Dermis microvascular lymphatic vessel endothelial cell (primary cell): ENCODE results near the gene RENBP. TPM values are rescaled to one million over a fixed set of nuclear protein-coding genes. Genes with fewer than 3 reads are reported as not detected.

ENCODE experiments used
- DNase-seq, 2 donors: peaks; one replicate each; pipeline versions ENCODE4 v3.0.0 to v3.0.0-alpha.2; 2010; ENCODE audit warnings: low read depth in 2 of 2
- total RNA-seq: library from RNA; depleted of rRNA; stranded (reverse); fragments of >200 nt; gene quantifications from 2 replicates; pipeline ENCODE4 v1.2.1, GENCODE V29; 2014

The RENBP gene
- total RNA-seq, 1 donor from 2014 or later = 10.1 TPM

- peak; percentile 69 to 89 for DNase-seq
Measured at GRCh38 chrX:153971124-153971449, 26.6 kb upstream of the RENBP start.

DNA sequence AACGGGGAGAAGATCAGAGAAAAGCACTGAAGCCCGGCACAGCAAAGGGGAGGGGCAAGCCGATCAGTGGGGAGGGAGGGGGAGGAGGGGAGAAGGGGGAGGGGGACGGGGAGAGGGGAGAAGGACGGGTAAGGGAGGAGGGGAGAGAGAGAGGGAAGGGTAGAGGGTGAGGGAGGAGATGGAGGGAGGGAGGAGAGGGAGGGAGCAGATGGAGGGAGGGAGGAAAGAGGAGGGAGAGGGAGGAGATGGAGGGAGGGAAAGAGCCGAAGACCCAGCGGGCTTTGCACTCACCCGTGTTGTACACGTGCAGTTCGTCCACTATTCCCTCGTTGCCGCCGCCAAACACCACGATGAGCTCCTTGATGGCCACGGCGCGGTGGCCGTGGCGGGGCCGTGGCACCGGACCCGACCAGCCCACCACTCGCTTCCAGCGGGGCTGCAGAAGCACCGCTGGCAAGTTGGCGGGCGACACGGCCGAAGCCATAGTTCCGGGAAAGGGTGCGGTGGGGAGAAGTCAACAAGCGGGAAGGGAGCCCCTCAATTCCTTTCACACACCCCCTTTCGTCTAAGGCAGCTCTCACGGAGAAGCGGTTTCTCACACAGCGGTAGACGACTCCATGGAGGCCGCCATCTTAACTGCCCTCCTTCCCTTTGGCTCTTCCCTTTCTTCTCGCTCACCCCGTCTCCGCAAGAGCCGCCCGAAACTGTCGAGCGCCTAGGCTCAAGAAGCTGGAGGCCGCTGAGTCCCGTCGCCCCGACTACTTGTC lies 26.1 kb upstream of the RENBP start:
- peak in 1 of 2 donors; percentile 46 for DNase-seq

DNA sequence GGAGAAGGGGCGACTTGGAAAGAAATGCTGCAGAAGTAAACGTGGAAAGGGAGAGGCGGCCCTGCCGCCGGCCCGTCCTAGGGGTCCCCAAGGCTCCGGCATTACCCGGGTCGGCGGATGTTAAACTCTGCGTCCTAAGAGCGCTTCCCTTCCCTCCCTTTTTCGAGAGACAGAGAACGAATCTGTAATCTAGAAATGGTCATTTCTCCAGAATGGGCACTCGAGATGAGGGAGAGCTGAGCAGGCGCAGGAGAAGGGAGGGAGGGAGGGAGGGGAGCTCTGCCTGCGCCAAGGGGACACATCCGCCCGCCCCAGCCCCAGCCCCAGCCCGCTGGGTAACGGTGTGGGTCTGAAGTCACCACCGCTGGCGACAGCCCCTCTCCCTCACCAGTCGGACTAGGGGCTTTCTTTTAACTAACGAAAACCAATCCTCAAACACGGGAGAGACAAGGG lies 25.5 kb upstream of the RENBP start:
- DNase-seq = no peak

GRCh38 chrX:153969125-153969903 lies 24.9 kb upstream of the RENBP start:
- no peak for DNase-seq

DNA sequence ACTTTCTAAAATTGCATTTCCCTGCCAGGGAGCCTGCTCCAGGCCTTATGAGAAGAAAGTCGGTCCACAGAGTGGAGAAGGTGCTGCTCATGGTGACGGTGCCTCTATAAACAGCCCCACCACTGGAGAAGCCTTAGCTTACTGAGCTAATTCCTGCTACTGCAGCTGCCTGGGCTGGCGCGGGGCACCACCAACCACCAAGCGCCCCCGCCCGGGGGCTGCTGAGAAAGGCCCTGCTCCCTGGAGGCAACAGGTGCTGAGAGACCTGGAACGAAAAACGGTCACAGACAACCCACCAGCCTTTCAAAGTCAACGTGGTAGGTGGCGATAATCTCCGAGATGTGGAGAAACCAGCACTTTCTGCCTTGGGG lies 24.3 kb upstream of the RENBP start:
- no peak for DNase-seq

GRCh38 chrX:153968255-153968654 lies 23.8 kb upstream of the RENBP start:
- no peak for DNase-seq

GRCh38 chrX:153967536-153968224 lies 23.2 kb upstream of the RENBP start:
- peak in 1 of 2 donors; percentile 52 for DNase-seq

- DNase-seq = no peak
Measured at GRCh38 chrX:153966841-153967535, 22.5 kb upstream of the RENBP start.

- no peak for DNase-seq
Measured at GRCh38 chrX:153966283-153966688, 21.8 kb upstream of the RENBP start.

- DNase-seq = no peak
Measured at GRCh38 chrX:153965406-153965805, 21.0 kb upstream of the RENBP start.

GRCh38 chrX:153964105-153964504 lies 19.7 kb upstream of the RENBP start:
- no peak for DNase-seq

- no peak for DNase-seq
Measured at GRCh38 chrX:153963546-153963945, 19.1 kb upstream of the RENBP start.

DNA sequence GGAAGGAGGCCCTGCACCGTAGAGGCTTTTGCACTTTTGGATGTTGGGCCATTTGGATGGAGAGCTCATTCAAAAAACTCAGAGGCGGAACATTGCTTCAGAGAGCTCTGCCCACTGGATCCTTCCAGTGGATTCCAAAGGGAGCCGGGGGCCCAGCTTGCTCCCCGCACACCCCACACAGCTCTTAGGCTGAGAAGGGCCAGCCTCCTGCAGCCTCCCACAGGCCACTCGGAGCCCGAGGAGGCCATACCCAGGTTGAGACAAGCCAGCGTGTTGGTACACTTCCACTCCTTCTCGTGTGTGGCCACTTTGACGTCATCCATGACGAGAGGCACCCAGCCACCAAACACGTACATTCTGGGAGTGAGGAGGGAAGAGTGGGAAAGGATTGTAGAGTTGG lies 16.8 kb upstream of the RENBP start:
- no peak for DNase-seq

- no peak for DNase-seq
Measured at GRCh38 chrX:153960786-153961185, 16.3 kb upstream of the RENBP start.

- no peak for DNase-seq
Measured at GRCh38 chrX:153960077-153960476, 15.6 kb upstream of the RENBP start.

GRCh38 chrX:153959649-153960048 lies 15.2 kb upstream of the RENBP start:
- DNase-seq = no peak

GRCh38 chrX:153958605-153959004 lies 14.2 kb upstream of the RENBP start:
- DNase-seq = no peak

DNA sequence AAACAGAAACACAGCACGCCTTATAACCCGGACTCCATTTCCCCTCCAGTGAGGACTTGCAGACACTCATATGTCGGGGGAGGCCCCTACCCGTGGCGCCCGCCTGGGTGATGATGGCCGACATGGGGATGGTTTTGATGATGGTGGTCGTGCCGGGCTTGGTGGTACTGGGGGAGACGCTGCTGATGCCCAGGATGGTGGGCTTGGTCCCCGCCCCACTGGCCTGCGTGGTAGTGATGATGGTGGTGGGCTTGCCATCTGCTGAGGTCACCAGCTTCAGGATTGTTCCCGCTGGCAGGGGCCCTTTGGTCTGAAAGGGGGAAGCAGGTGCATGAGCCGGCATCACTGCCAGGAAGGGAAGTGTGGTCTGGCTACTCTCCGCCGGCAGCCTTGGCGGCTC lies 12.8 kb upstream of the RENBP start:
- no peak for DNase-seq

- no peak for DNase-seq
Measured at GRCh38 chrX:153956044-153956907, 11.8 kb upstream of the RENBP start.

DNA sequence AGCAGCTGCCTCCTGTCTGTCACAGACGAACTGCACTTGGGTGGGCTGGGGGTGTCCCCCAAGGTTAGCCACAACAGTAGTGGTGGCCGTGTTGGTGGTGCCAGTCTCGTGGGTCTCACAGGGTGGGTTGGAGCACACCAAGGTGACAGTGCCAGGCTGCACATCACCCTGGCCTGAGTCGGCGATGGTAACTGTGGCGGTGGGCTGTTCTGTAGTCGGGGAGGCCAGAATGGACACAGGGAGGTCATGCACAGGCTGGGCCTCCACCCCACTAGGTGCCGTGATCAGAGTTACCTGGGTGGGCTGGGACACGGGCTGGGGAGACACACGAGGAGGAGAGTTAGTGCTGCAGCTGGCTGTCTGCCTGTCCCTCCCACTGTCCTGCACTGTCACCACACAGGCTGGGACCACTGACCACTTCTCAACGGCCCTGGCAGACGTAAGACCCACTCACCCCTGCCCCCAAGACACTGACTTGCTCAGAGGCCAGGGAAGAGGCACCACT lies 10.8 kb upstream of the RENBP start:
- no peak for DNase-seq
